ENCODE results near the gene BTLA.

The BTLA gene

DNA sequence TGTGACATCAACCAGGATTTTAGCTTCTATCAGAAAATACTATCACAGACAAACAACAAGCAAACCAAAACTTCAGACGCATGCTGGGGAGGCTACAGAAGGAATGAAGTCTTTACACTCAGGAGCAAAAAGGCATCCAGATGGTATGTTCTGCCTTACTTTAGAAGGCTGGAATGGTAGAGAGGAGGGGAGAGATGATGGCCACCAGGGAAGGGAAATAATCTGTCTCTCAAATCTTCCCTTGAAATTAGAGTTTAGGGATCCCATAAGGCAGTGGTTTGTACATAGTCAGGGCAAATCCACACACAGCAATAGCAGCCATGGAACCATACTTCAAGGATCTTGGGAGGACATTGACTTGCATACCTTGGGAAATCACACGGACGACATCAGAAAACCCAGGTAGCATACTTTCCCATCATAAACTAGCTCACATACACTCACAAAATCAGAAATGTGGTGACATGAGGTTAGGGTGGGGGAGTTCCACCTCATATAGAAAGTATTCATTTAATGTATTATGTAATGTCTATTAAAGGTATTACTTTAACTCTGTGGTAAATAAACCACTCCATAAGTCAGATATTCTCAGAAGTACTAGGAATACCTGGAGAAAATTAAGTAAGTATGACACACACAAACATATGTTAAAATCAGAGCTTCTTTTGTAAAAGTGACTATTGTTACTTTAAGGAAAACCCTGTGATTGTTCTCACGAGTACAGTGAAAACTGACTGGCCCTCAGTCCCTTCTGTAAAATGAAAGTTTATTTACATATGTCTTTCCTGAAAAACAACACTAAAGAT is 9.4 kb downstream of the BTLA start:
- Histone ChIP-seq H3K36me3 (ENCODE audit: control insufficient read depth, insufficient read depth, low read length) (no peaks in the 10 kb centered on the region), H3K9me3 (ENCODE audit: control insufficient read depth, low read length) (no peaks in the 10 kb centered on the region), H3K27ac (ENCODE audit: low read depth, low read length, severe bottlenecking) (no peak overlapping the region), H3K4me3 (ENCODE audit: extremely low read depth, insufficient read depth, low read length, poor library complexity, severe bottlenecking) (no peak overlapping the region), H3K4me1 (ENCODE audit: control insufficient read depth, insufficient read depth, low read length, poor library complexity, severe bottlenecking) (no peaks in the 10 kb centered on the region)
- WGBS, 2 experiments (ENCODE audit: insufficient coverage in 2 of 2): no CpG with 5 or more reads among the region's 4 CpGs

DNA sequence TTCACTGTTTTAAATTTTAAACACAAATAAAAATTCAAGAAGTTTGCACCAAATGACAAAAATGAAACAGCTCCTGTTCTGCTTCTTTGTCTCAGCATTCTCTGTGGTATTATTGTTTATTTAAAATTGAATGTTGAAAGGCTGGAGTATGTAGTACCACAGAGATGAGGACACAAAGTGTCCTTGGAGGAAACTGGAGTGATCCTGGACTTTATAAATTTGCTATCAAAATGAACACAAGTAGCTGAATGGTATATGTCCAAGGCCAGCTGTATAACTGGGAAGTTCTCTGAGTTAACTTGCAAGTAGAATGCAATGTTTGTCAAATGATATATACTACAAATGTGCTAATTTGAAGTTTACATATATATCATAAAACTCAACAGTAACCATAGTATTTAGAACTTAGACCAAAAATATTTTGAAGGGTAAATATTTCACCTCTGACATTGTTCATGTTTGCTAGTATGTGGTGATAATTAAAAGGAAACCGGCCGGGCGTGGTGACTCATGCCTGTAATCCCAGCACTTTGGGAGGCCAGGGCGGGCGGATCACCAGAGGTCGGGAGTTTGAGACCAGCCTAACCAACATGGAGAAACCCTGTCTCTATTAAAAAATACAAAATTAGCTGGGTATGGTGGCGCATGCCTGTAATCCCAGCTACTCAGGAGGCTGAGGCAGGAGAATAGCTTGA is 12.3 kb downstream of the BTLA start:
- WGBS, 2 experiments (ENCODE audit: insufficient coverage in 2 of 2): 94 to 96% methylated on average over 3 to 7 of the region's 7 CpGs
- H3K4me3 ChIP-seq (ENCODE audit: extremely low read depth, insufficient read depth, low read length, poor library complexity, severe bottlenecking): no peak overlapping the region

GRCh38 chr3:112484352-112484751 is 14.9 kb downstream of the BTLA start:
- no peaks in the 10 kb centered on the region for H3K9me3 ChIP-seq (ENCODE audit: control insufficient read depth, low read length)
- H3K27ac ChIP-seq (ENCODE audit: low read depth, low read length, severe bottlenecking): no peak overlapping the region
- no peak overlapping the region for H3K4me3 ChIP-seq (ENCODE audit: extremely low read depth, insufficient read depth, low read length, poor library complexity, severe bottlenecking)
- 88 to 100% methylated on average over 1 to 3 of the region's 4 CpGs for WGBS, 2 experiments (ENCODE audit: insufficient coverage in 2 of 2)
- no peaks in the 10 kb centered on the region for H3K36me3 ChIP-seq (ENCODE audit: control insufficient read depth, insufficient read depth, low read length)
- H3K4me1 ChIP-seq (ENCODE audit: control insufficient read depth, insufficient read depth, low read length, poor library complexity, severe bottlenecking): no peaks in the 10 kb centered on the region

More for the DNA sequence above, 12.3 kb downstream of the BTLA start:
- Histone ChIP-seq H3K27ac (ENCODE audit: low read depth, low read length, severe bottlenecking) (no peak overlapping the region), H3K9me3 (ENCODE audit: control insufficient read depth, low read length) (no peaks in the 10 kb centered on the region), H3K36me3 (ENCODE audit: control insufficient read depth, insufficient read depth, low read length) (no peaks in the 10 kb centered on the region), H3K4me1 (ENCODE audit: control insufficient read depth, insufficient read depth, low read length, poor library complexity, severe bottlenecking) (no peaks in the 10 kb centered on the region)

DNA sequence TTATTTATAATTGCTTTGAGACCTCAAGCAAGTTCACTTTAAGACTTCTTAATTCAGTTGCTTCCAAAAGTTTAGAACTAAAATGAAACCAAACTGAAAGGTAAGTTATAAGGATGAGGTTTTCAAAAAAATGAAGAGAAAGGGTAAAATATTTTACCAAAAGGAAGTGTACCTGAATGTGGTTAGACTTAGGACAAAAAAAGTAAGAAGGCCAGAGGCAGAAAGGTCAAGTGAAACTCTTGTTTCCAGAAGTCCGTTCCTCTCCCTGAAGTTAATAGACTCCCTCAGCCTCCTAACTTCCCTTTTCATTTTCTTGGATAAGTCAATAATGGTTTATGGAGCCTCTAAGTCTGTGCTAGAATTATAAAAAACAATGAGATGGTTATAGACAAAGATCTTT is 16.6 kb downstream of the BTLA start:
- 100% methylated on average over 1 of the region's 1 CpG; no CpG with 5 or more reads in 1 of the 2 experiments for WGBS, 2 experiments (ENCODE audit: insufficient coverage in 2 of 2)
- H3K36me3 ChIP-seq (ENCODE audit: control insufficient read depth, insufficient read depth, low read length): no peaks in the 10 kb centered on the region
- no peaks in the 10 kb centered on the region for H3K9me3 ChIP-seq (ENCODE audit: control insufficient read depth, low read length)
- H3K4me1 ChIP-seq (ENCODE audit: control insufficient read depth, insufficient read depth, low read length, poor library complexity, severe bottlenecking): no peaks in the 10 kb centered on the region
- no peak overlapping the region for H3K4me3 ChIP-seq (ENCODE audit: extremely low read depth, insufficient read depth, low read length, poor library complexity, severe bottlenecking)
- no peak overlapping the region for H3K27ac ChIP-seq (ENCODE audit: low read depth, low read length, severe bottlenecking)

- no peak overlapping the region for H3K4me3 ChIP-seq (ENCODE audit: extremely low read depth, insufficient read depth, low read length, poor library complexity, severe bottlenecking)
- H3K27ac ChIP-seq (ENCODE audit: low read depth, low read length, severe bottlenecking): no peak overlapping the region
- H3K4me1 ChIP-seq (ENCODE audit: control insufficient read depth, insufficient read depth, low read length, poor library complexity, severe bottlenecking): no peaks in the 10 kb centered on the region
- no peaks in the 10 kb centered on the region for H3K9me3 ChIP-seq (ENCODE audit: control insufficient read depth, low read length)
- H3K36me3 ChIP-seq (ENCODE audit: control insufficient read depth, insufficient read depth, low read length): no peaks in the 10 kb centered on the region
Measured at GRCh38 chr3:112481302-112481721, 18.0 kb downstream of the BTLA start.

GRCh38 chr3:112477891-112478290 is 21.4 kb downstream of the BTLA start:
- H3K4me3 ChIP-seq (ENCODE audit: extremely low read depth, insufficient read depth, low read length, poor library complexity, severe bottlenecking): no peak overlapping the region
- H3K36me3 ChIP-seq (ENCODE audit: control insufficient read depth, insufficient read depth, low read length): no peaks in the 10 kb centered on the region
- H3K27ac ChIP-seq (ENCODE audit: low read depth, low read length, severe bottlenecking): no peak overlapping the region
- WGBS, 2 experiments (ENCODE audit: insufficient coverage in 2 of 2): no CpG with 5 or more reads among the region's 1 CpG
- H3K9me3 ChIP-seq (ENCODE audit: control insufficient read depth, low read length): no peaks in the 10 kb centered on the region
- H3K4me1 ChIP-seq (ENCODE audit: control insufficient read depth, insufficient read depth, low read length, poor library complexity, severe bottlenecking): no peaks in the 10 kb centered on the region

DNA sequence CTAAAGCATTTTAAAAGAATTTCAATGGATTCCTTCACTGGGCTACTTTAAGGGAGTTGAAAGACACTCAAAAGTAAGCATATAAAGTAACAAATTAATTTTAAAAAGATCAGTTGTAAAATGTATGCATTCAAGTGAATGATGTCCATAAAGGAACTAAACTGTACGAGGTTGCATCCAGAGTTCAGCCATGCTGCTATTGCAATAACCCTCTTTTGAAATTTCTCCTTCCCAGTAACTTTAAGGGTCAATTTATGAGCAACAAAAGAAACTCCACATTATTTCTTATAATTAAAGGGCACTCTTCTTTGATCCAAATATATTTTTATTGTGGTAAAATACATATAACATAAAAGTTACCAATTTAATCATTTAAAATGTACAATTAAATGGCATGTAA is 22.9 kb downstream of the BTLA start:
- H3K9me3 ChIP-seq (ENCODE audit: control insufficient read depth, low read length): no peaks in the 10 kb centered on the region
- H3K4me3 ChIP-seq (ENCODE audit: extremely low read depth, insufficient read depth, low read length, poor library complexity, severe bottlenecking): no peak overlapping the region
- whole genome bisulfite sequencing, 2 experiments (ENCODE audit: insufficient coverage in 2 of 2): no CpG with 5 or more reads among the region's 1 CpG
- H3K27ac ChIP-seq (ENCODE audit: low read depth, low read length, severe bottlenecking): no peak overlapping the region
- no peaks in the 10 kb centered on the region for H3K4me1 ChIP-seq (ENCODE audit: control insufficient read depth, insufficient read depth, low read length, poor library complexity, severe bottlenecking)
- no peaks in the 10 kb centered on the region for H3K36me3 ChIP-seq (ENCODE audit: control insufficient read depth, insufficient read depth, low read length)

DNA sequence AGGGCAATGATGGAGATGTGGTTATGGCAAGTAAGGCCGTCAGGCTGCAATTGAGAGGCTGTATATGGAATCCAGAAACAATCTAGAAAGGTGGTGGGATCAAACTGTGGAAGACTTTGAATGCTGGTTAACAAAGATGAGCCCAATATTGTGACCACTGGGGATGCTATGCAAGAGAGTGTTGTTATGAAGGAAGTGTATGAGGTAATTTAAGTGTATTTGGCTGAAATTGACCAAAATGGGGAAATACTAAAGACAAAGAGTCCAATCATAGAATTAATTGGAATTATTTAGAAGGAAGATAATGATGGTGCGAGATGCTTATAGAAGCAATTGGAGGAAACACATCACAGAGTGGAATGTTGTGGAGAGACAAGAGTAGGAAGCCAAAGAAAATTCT is 24.5 kb downstream of the BTLA start:
- 82 to 100% methylated on average over 2 of the region's 2 CpGs for WGBS, 2 experiments (ENCODE audit: insufficient coverage in 2 of 2)
- no peaks in the 10 kb centered on the region for H3K9me3 ChIP-seq (ENCODE audit: control insufficient read depth, low read length)
- H3K4me1 ChIP-seq (ENCODE audit: control insufficient read depth, insufficient read depth, low read length, poor library complexity, severe bottlenecking): no peaks in the 10 kb centered on the region
- no peaks in the 10 kb centered on the region for H3K36me3 ChIP-seq (ENCODE audit: control insufficient read depth, insufficient read depth, low read length)
- H3K27ac ChIP-seq (ENCODE audit: low read depth, low read length, severe bottlenecking): no peak overlapping the region
- no peak overlapping the region for H3K4me3 ChIP-seq (ENCODE audit: extremely low read depth, insufficient read depth, low read length, poor library complexity, severe bottlenecking)

GRCh38 chr3:112472691-112473090 is 26.6 kb downstream of the BTLA start:
- no peaks in the 10 kb centered on the region for H3K4me1 ChIP-seq (ENCODE audit: control insufficient read depth, insufficient read depth, low read length, poor library complexity, severe bottlenecking)
- H3K36me3 ChIP-seq (ENCODE audit: control insufficient read depth, insufficient read depth, low read length): no peaks in the 10 kb centered on the region
- no peak overlapping the region for H3K4me3 ChIP-seq (ENCODE audit: extremely low read depth, insufficient read depth, low read length, poor library complexity, severe bottlenecking)
- WGBS, 2 experiments (ENCODE audit: insufficient coverage in 2 of 2): 100% methylated on average over 1 of the region's 1 CpG; no CpG with 5 or more reads in 1 of the 2 experiments
- no peaks in the 10 kb centered on the region for H3K9me3 ChIP-seq (ENCODE audit: control insufficient read depth, low read length)
- no peak overlapping the region for H3K27ac ChIP-seq (ENCODE audit: low read depth, low read length, severe bottlenecking)

- 94 to 100% methylated on average over 1 to 3 of the region's 4 CpGs for WGBS, 2 experiments (ENCODE audit: insufficient coverage in 2 of 2)
- Histone ChIP-seq H3K27ac (ENCODE audit: low read depth, low read length, severe bottlenecking) (no peak overlapping the region), H3K4me1 (ENCODE audit: control insufficient read depth, insufficient read depth, low read length, poor library complexity, severe bottlenecking) (no peaks in the 10 kb centered on the region), H3K9me3 (ENCODE audit: control insufficient read depth, low read length) (no peaks in the 10 kb centered on the region), H3K36me3 (ENCODE audit: control insufficient read depth, insufficient read depth, low read length) (no peaks in the 10 kb centered on the region), H3K4me3 (ENCODE audit: extremely low read depth, insufficient read depth, low read length, poor library complexity, severe bottlenecking) (no peak overlapping the region)
Measured at GRCh38 chr3:112471596-112472325, 27.5 kb downstream of the BTLA start.

All from mesodermal cell (in vitro differentiated cells).